HG03095 (cell line): ENCODE measurements around the gene DUS3L.

ENCODE experiments used
- ATAC-seq: cut with Tn5 transposase; IDR thresholded peaks from one replicate; pipeline ENCODE4 v1.9.1; 2021; ENCODE audit warnings: moderate library complexity; ENCODE audit not compliant: unreplicated experiment

DUS3L gene, protein sequence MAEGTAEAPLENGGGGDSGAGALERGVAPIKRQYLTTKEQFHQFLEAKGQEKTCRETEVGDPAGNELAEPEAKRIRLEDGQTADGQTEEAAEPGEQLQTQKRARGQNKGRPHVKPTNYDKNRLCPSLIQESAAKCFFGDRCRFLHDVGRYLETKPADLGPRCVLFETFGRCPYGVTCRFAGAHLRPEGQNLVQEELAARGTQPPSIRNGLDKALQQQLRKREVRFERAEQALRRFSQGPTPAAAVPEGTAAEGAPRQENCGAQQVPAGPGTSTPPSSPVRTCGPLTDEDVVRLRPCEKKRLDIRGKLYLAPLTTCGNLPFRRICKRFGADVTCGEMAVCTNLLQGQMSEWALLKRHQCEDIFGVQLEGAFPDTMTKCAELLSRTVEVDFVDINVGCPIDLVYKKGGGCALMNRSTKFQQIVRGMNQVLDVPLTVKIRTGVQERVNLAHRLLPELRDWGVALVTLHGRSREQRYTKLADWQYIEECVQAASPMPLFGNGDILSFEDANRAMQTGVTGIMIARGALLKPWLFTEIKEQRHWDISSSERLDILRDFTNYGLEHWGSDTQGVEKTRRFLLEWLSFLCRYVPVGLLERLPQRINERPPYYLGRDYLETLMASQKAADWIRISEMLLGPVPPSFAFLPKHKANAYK

DNA sequence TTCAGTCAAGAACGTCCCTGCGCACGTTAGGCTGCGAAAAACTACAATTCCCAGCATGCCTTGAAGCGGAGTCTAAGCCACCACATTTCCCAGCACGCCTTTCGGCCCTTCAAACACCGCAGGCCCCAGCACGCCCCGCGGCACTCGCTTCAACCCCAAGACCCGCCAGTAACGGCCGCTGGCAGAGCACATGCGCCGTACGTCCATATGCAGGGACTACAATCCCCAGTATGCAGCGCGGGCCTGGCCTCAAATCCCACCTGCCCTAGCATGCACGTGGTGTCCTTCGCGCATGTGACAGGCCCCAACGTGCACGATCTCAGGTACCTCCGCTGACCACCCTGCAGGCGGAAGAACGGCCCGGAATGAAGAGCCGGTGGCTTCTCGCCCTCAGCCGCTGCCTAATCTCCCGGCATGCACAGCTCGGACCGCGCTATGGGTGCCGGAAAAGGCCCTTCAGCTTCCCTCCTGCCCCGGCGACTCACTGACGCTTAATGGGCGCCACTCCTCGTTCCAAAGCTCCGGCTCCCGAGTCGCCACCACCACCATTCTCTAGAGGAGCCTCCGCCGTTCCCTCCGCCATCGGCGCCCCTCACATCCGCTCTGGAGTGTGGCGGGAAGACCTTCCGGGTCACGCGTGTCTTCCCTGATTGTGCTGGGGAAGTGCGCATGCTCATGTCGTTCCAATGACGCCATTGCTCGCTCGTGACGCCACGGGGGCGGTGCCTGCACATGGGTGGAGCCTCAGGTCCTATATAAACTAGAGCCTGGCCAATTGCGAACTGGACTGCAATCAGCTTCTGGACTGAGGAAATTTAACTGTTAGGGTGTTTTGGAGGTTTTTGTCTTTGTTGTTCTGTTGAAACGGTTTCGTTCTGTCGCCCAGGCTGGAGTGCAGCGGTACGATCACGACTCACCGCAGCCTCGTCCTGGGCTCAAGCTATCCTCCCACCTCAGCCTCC is at the start of gene DUS3L:
DUS3L (minus strand) TSS at position 605 of the 962 bp plus-strand sequence; CDS start at position 583, 22 bp downstream.
- ATAC-seq = peak; percentile 80

DNA sequence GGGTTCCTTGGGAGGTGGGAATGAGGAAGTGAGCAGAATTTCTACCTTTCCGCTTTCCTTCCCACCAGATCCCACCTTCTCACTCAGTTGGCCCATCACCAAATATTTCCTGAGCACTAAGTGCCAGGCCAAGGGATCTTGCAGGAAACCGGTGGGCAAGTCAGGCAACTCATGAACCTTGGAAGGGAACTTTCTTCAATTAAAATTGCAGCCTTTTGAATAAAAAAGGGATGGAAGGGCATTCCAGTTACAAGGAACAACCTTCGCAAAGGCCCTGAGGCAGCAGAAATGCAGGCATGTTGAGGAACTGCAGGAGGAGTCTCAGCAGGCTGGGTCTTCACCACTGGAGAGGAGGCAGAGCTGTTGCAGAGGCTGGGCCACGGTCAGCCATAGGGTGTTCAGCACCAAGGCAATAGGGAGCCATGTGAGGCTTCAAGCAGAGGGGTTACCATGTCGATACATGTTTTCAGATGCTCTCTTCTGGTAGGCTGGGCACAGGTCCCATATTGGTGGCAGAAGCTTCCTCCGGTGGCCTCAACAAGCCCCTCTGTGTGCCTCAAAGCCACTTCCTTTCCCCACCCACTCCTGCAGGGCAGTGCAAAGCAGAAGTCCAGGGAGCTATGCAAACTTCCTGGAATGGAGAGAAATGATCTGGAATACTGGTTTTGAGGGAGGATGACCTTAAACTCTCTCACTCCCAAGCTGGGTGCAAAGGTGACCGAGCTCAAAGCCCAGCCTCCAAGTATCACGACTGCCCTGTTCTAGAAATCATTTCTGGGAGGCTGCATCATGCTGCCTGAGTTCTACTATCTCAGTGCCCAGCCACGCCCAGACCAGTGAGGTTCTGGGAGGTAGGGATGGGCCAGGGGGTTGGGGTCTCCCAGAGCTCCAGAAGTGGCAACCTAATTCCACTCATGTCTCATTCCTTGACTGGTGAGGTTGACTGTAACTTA is 48.4 kb upstream of the DUS3L start, which contains the start of gene FUT6:
FUT6 (minus strand) TSS at position 638 of the 953 bp plus-strand sequence. CDS start 7,135 bp downstream, outside the sequence.
- no peak for ATAC-seq

DNA sequence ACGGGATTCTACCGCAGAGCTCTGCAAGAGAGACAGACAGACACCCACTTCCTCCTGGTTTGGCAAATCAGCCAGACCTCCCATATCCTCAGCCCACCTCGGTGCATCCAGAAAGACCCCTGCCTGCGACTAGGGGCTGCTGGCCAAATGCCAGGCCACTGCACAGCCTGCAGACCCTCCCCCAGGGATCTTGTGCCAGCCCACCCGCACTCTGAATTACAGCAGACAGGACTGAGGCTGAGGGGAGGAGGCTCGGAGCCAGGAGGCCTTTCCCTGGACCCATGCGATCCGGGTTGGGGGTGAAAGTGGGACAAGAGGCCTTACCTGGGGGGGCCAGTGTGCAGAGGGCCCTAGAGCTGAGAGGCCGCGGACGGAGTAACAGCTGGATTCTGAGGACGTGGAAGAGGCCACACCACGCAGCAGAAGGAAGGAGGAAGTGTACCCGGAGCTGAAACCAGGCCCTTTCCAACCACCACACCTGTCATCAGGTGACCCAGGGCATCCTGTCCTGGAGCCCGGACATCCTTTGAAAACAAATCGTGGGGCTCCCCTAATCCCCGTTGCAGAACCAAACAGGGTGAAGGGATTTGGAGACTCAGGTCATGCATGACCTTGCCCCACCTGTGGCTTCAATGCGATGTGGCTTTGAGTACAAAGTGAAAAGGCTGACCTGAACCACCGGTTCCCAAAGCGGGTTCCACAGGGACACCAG is 47.5 kb upstream of the DUS3L start:
- no peak for ATAC-seq

DNA sequence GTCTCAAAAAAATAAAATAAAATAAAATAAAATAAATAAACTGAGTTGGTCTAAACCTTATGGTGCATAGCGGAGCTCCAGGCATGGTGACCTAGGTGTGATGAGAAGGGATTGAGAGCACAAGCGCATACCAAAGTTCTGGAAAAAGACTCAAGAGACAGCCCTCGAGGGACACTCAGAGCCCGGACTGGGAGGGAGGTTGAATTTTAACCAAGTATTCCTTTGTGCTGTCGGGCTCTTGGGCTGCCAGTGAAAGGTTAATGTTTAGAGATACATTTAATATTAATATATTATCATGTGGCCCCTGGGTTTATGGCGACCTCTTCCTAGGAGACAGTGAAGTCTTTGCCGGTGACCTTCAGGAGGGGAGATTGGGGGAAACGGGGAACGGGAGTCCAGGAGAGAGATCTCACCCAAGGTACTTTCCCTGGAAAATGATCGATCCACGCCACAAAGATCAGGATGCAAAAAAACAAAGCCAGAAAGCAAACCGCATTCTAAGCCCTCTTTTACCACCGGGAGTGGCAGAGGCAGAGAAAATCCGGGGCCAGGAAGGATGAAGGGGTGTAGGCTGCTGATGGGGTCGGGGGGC is 46.9 kb upstream of the DUS3L start:
- ATAC-seq = no peak

DNA sequence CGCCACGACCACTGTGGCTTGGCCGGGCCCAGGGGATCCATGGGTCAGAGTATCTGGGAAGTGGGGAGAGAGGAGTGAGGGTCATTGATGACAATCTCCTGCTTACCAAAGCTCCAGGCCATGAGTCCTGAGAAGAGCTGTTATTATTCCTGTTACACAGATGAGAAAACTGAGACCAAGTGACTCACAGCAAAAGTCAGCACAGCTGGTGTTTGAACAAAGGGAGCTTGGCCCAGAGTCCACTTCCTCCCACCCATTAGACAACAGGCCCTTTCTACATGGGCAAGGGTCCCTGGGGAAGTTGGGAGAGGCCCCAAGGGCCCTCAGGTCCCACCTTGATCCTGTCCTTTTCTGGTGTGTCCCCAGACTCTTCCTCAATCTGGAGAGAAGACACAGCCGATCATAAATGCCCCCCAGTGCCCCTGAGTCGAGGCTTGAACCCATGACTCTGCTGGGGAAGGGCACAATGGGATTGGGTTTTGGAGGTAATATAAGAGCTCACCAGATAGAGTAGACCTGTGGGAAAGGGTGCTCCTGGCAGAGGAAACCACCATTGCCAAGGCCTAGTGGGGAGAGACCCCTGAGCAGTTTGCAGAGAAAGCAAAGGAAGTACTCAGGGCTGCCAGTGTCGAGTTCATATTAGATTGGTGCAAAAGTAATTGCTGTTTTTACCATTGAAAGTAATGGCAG is 41.7 kb upstream of the DUS3L start:
- no peak for ATAC-seq

DNA sequence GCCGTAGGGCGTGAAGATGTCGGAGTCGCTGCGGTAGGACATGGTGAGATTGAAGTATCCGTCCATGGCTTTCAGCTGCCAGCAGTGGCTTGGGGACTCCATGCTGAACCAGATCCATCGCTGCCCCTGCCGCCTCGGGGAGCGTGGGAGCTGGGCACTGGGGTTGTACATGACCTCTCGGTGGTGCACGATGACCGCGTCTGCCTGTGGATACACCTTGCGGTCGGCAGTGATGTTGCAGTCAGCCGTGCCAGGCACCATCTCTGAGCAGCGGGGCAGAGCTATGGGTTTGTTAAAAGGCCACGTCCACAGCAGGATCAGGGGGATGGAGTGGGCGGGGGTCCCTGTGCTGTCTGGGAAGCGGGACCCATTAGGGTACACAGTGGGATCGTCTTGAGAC is 41.1 kb upstream of the DUS3L start:
- ATAC-seq = no peak

DNA sequence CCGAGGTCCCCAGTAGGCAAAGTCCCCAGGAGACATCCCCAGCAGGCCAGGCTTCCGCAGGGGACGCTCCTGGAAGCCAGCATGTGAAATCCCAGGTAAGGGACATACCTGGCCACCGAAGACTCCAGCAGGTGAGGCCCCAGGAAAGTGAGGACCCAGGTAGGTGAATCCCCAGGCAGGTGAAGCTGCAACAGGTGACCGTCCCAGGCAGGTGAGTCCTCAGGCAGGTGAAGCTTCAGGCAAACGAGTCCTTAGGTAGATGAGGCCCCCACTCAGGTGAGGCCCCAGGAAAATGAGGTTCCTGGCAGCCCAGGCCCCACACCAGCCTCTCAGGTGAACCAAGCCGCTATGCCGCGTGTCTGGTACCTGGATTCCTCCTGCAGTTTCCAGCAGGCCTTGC is 40.2 kb upstream of the DUS3L start:
- ATAC-seq = no peak

DNA sequence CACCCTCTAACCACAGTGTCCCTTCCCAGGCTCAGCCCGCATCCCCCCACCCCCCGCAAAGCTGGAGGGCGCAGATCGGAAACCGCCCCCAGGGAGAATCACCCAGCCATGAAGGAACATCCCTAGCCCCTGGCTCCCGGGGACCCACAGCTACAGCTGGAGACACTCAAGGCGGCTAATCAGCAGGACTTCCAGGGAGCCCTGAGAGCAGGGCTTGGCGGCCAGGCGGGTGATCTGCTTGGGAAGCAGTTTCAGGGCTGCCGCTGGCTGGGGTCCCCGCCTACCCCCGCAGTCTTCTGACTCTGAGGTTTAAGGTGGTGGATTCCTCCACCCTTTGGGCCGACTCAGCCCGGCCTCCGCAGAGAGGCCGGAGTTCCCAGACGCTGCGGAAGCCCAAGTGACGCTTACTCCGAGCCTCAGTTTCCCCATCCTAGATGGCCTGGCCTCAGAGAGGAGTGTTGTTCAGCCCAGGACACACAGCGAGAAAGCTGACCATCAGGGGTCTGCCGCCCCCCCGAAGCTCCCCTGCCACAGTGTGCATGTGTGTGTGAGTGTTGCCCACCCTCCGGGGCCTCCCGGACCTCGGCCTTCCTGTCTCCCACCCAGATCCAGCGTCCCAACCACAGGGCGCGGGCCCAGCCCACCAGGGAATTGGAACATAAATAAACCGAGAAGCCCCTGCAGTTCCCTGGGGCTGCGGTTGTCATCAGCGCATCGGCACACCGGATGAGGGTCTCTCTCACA is 38.8 kb upstream of the DUS3L start:
- no peak for ATAC-seq

DNA sequence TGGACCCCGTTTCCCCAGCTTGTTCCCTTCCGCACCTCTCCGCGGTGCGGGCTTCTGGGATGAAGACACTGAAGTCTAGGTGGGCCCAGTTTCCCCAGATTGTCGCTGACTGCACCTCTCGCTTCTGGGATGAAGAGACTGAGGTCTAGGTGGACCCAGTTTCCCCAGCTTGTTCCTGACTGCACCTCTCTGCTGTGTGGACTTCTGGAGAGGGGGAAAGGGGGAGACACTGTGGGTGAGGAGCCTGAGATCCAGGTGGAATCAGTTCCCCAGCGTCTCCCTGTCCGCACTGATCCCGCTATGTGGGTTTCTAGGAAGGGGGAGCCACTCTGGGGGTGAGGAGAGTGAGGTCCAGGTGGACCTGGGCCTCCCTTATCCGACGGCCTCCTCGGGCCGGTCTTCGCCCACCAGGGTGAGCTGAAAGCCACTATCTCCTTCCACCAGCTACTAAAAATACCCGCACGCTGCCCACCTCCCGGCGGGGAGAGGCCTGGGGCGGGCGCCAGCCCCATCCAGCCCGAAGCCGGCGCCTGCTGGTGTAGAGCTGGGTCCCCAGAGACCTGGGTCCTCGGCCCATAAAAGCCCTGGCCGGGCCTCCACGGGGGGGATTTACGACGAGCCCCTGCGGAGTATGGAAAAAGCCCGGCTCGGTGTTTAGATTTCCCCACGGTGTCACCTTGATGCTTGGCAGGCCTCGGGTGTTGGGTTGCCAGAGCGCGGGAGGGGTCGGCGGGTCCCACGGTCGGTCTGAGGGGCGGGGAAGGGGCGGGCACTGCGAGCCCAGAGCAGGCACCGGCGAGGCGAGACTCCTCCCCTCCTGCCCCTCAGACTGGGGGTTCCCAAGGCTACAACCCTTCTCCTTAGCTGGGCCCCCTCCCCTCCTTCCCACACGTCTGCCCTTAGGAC is 38.0 kb upstream of the DUS3L start:
- ATAC-seq = no peak

DNA sequence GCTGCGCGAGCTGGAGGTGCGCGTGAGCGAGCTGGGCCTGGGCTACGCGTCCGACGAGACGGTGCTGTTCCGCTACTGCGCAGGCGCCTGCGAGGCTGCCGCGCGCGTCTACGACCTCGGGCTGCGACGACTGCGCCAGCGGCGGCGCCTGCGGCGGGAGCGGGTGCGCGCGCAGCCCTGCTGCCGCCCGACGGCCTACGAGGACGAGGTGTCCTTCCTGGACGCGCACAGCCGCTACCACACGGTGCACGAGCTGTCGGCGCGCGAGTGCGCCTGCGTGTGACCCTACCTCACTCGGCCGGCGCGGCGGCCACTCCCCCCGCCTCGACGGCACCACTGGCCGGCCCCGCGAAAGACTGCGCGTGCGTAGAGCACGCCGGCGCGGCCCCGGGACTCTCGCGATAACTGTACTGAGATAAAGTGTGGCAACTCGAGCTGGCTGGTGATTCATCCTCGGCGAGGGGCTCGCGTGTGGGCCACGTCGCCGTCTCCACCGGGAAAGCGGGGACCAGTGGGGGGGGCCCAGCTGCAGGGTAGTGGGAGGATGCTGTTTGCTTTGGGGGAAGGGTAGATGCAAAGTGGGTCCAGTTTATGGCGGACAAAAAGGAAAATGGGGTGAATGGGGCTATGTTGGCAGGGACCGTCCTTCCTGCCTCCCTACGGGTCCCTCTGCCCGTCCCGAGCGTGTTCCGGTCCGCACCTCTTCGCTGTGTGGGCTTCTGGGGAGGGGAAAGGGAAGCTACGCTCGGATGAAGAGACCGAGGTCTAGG is 37.1 kb upstream of the DUS3L start:
- peak; percentile 53 for ATAC-seq

DNA sequence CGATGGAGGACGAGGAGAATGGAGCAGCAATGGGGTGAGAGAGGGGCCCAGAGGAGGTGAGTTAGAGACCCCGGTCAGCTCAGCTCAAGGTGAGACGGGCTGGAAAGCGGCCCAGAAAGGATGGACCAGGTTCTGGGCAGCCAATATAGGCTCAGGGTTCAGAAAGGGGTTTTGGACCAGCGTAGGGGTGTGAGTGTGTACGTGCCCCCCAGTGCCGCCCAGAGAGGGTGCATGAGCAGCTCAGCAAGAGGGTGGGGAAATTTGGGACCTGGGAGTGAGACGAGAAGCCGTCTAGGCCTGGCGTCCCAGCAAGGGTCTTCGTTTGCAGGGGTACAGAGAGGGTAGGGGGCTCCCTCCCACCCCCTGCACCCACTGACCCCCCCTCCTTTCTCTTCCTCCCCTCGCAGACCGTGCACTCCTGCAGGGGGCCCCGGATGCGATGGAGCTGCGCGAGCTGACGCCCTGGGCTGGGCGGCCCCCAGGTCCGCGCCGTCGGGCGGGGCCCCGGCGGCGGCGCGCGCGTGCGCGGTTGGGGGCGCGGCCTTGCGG is 36.5 kb upstream of the DUS3L start:
- no peak for ATAC-seq

DNA sequence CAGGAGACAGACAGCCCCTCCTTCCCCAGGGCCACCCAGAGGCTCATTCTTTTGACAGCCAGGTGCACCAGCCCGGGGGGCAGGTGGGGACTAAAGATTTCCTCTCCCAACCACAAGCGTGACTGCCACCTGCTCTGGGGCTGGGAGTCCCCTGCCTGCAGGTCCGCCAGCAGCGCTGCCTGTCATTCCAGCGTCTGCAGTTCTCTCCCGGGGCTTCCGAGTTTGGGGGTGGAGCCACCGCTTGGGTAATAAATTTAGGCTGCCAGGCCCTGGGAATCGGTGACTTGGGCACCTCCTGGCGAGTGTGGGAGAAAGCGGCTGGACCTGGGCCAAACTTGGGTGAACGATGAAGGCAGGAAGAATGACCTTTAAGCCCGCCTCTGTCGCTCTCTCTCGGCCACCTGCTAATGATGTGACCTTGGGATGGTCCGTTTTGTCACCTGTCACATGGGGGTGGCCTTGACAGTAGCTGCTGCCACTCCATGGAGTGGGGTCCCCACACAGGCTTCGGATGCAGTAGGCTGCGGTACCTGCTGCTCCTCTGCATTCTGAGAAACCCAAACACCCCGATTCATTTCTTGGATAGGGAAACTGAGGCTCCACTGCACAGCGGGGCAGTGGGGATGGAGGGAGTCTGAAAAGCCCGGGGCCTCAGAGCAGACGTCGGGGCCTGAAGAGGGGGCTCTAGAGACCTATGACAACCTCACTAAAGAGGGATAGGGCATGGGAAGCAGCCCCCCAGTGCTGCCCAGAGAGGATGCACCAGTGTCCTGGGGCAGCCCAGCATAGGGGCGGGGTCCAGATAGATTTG is 35.8 kb upstream of the DUS3L start:
- ATAC-seq = no peak

DNA sequence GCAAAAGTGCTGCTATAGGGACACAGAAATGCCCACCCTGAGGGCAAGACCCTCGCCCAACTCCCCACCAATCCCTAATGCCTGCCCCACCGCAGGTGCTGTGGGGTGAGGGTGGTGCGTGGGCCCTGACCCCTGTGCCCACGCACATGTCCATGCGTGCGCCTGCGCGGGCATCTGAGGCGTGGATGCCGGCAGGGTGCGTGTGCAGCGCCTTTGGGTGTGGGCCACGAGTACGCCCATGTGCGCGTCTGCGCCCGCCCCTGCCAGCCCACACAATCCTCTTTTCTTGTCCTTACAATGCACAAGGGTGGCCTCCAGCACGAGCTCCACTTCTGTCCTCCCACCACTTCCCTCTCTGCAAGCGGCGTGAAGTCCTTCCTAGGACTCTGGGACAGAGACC is 34.2 kb upstream of the DUS3L start:
- no peak for ATAC-seq

DNA sequence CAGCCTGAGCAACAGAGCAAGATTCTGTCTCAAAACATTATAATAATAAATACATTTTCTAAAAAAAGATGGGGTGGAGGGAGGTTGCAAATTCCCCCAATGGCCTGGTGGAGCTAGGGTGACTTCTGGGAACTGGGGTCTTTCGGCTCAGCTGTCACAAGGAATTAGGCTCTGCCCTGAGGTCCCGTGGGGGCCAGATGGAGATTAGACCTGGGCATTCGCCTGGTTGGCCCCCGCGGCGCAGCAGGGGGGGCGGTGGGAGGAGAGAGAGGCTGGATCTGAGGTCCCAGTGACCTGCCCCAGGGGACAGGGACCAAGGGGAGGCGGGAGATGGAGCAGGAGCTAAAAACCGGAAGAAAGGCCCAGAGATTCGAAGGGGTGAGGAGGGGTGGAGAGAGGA is 33.8 kb upstream of the DUS3L start:
- ATAC-seq = no peak
